ENCODE data around the gene NRP2.

DNA sequence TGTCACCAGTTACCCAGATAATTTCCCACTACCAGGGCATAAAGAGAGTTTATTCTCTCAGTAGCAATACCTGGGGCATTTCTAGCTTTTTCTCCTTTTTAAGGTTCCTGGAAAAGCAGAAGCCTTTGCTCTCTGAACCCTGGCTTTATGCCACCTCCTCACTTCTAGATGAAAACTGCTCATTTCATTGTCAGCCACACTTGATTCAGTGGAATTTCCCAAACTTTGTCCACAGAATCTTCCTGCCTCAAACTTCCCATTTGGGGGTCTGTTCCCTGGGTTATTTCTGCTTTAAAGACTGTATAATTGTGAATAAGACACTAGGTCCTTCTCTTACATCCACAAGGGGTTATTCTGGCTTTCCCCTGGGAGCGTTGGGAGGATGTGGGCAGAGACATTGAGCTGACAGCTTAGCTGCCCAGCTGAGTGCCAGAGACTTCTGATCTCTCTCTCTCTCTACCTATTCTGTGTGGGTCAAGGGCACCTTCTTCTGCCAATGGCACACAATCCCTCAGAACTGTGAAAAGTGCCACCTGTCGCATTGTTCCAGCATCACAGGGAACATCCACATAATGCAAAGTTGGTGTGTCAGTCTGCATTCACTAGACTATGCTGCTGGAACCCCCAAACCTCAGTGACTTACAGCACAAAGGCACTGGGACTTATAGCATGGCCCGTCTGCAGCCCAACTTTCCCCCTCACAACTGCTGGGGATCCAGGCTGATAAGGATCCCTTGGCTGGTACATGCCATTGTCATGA lies 19.9 kb upstream of the NRP2 start:
- TF ChIP-seq CTCF (IDR thresholded peaks at IDR 0.05) = no peak
- no peak for TF ChIP-seq POLR2A (IDR thresholded peaks at IDR 0.05)
